GM10266 (cell line): ENCODE measurements around the gene ARSD.
"Not testable (repeated sequence)": the region's sequence is repeated elsewhere in the genome, so short reads cannot be mapped to it uniquely, and the experiment has no call there.

Experiments
- DNase-seq: peaks from one replicate; pipeline ENCODE4 v3.0.0; 2012; ENCODE audit errors: extremely low spot score
- CTCF ChIP-seq: IDR thresholded peaks from 2 replicates; pipeline ENCODE4 v1.5.1; 2012; ENCODE audit warnings: mild to moderate bottlenecking, low read depth; ENCODE audit not compliant: control insufficient read depth, insufficient read depth; ENCODE audit errors: missing control alignments

Gene ARSD

GRCh38 chrX:2910109-2910508 is 19.0 kb downstream of the ARSD start:
- no peak for DNase-seq
- no peak for TF ChIP-seq CTCF

GRCh38 chrX:2908125-2908685 is 20.9 kb downstream of the ARSD start:
- no peak for TF ChIP-seq CTCF
- no peak for DNase-seq

GRCh38 chrX:2907295-2907694 is 21.8 kb downstream of the ARSD start:
- TF ChIP-seq CTCF = no peak
- DNase-seq = no peak

- no peak for TF ChIP-seq CTCF
Observed at GRCh38 chrX:2903366-2903765, 25.8 kb downstream of the ARSD start.

GRCh38 chrX:2902841-2903240 is 26.3 kb downstream of the ARSD start:
- DNase-seq = no peak
- no peak for TF ChIP-seq CTCF

More at GRCh38 chrX:2903366-2903765, 25.8 kb downstream of the ARSD start:
- DNase-seq = no peak

- DNase-seq = no peak
- no peak for TF ChIP-seq CTCF
Observed at GRCh38 chrX:2901367-2902036, 27.6 kb downstream of the ARSD start.

- no peak for TF ChIP-seq CTCF
- no peak for DNase-seq
Observed at GRCh38 chrX:2898846-2899512, 30.2 kb downstream of the ARSD start.

- not testable (repeated sequence) for DNase-seq
Observed at GRCh38 chrX:2897690-2898623, 31.2 kb downstream of the ARSD start.
